A673 (cell line): ENCODE results near the gene LKAAEAR1.

Experiments used
- CTCF ChIP-seq: fragments of 300-800, 200-600 bp; sonication (generic); conservative IDR thresholded peaks from 2 replicates; pipeline ENCODE4 v1.5.1; 2017; ENCODE audit warnings: low read depth, mild to moderate bottlenecking, antibody characterized with exemption, low read length, moderate library complexity, mixed read lengths
- EZH2 ChIP-seq: fragments of 200-600 bp; sonication (generic); IDR thresholded peaks from 2 replicates; pipeline ENCODE4 v1.6.1; 2017; ENCODE audit warnings: borderline replicate concordance, low read depth, mild to moderate bottlenecking, mixed read lengths, antibody characterized with exemption, low read length; ENCODE audit not compliant: poor library complexity, severe bottlenecking

- no peak for TF ChIP-seq CTCF
- no peak for TF ChIP-seq EZH2
Observed at GRCh38 chr20:64044484-64045247, 39.5 kb downstream of the LKAAEAR1 start.
